ENCODE results near the gene CFAP57.
"Not testable (repeated sequence)": the region's sequence is repeated elsewhere in the genome, so short reads cannot be mapped to it uniquely, and the experiment has no call there.

Gene CFAP57

DNA sequence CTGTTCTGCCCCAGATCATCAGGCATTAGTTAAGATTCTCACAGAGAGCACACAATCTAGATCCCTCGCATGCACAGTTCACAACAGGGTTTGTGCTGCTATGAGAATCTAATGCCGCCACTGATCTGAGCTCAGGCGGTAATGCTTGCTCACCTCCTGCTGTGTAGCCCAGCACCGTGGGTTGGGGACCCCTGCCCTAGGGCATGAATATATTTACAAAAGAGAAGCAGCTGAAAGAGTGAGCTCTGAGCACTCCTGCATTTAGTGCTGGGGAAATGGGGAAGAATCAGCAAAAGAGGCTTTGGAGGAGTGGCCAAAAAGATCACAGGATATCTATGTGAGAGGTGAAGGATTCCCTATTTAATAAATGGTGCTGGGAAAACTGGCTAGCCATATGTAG is 5.6 kb downstream of the CFAP57 start:
- no peak for DNase-seq

DNA sequence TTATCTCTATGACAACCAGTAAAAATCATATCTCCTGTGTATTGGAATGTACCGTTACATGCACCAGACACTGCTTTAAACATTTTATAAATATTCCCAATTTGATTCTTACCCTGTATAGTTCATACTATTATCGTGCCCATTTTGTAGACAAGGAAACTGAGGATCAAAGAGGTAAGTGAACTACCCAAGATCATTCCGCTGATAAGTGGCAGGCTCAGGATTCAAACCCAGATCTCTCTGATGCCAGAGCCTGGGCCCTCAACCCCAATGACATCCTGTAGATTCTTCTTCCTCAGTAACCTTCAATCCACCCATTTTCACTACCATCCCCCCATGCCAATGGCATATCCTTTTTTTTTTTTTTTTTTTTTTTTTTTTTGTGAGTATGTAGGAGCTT is 12.3 kb downstream of the CFAP57 start:
- DNase-seq, result no peak

DNA sequence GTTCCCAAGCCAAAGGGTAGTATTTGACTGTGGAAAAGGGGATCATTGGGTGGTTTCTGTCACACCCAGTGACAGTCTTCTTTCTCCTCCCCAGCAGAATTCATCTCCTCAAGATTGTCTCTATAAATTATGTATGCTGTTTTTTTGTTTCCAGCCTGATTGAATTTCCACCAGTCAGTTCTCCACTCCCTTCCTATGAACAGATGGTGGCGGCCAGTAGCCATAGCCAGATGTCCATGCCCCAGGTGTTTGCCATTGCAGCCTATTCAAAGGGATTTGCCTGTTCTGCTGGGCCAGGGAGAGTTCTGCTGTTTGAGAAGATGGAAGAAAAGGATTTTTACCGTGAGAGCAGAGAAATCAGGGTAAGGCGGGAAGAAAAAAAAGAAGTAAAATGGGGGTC is 12.9 kb downstream of the CFAP57 start:
- no peak for DNase-seq

DNA sequence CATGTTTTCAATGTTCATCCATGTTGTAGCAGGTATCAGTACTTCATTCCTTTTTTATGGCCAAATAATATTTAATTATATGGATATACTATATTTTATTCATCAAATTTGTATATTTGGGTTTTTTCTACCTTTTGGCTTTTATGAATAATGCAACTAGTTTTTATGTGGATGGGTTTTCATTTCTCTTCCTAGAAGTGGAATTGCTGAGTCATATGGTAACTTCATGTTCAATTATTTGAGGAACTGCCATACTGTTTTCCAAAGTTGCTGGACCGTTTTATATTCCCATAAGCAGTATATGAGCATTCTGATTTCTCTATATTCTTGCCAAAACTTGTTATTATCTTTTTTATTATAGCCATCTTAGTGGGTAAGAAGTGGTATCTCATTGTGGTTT is 16.0 kb downstream of the CFAP57 start:
- no peak for DNase-seq

DNA sequence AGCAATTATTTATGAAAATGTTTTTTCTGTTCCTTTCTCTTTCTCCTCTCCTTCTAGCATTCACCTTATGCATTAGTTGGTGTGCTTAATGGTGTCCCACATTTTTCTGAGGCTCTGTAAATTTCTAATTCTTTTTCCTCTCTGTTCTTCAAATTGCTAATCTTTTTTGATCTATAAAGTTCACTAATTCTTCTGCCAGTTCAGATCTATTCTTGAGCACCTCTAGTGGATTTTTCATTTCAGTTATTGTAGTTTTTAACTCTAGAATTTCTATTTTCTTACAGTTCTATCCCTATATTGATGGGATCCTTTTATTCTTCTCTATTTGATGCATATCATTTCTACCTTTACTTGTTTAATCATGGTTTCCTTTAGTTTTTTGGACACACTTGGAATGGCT is 22.4 kb downstream of the CFAP57 start:
- no peak for DNase-seq

DNA sequence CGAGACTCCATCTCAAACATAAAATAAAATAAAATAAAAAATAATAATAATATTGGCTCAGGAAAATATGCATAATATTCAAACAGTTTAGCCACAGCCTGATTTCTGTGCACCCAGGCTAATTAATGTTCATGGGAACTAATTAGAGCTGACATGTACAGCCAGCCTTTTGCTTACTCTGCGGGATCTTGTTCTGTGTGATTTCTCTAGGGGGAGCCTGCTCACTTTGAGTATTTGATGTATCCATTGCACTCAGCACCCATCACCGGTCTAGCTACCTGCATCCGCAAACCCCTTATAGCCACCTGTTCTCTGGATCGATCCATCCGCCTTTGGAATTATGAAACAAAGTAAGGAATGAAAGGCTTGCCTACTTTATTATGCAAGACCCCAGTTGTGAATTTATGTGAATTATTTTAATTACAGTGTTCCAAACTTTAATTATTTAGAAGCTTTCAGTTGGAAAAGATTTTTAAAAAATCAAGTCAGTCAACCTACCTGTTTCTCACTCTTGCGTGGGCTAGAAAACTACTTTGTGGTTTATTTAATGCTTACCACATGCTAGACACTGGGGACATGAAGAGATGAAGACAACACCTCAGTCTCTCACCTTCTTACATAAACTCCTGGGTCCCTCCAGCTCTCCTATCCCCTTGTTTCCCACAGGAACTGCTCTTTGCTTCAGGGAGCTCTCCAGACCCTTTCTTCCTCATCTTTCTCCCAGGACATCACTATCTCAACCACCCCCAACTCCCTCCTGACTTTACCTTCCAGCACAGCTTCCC is 25.4 kb downstream of the CFAP57 start:
- no peak for DNase-seq

DNA sequence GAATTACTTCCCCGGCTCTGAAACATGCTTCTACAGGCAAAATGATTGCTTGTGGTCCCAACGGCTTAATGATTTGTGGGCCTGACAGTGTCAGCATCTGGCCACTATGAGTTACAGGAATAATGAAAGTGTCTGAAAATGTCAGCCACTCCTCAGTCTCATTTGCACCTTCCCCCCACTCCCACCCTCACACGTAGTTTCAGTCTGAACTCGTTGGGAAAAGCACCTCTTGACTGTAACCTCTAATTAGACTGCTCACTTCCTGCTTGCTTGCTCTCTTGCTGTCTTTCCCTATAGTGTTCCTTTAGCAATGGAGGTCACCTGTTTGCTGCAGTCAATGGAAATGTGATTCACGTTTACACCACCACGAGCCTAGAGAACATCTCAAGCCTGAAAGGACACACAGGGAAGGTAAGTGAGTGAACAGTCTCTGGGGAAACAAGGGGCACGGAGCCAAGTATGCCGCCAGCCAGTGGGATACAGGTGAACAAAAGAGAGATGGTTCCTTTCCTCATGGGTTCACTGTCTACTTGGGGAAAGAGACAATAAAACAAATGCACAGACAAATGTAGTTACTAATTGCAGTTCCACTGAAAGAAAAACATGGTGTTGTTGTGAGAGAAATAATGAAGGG is 27.1 kb downstream of the CFAP57 start:
- no peak for DNase-seq

DNA sequence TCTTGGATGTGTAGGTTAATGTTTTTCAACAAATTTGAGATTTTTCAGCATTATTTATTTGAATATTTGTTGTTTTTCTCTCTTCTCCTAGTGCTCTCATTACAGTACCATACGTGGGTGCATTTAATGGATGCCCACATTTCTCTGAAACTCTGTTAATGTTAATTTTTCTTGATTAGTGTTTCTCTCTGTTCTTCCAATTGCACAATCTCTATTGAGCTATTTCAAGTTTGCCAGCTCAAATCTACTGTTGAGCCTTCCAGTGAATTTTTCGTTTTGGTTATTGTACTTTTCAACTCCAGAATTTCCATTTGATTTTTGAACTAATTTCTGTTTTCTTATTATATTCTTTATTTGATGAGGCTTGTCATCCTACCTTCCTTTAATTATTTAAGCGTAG is 31.7 kb downstream of the CFAP57 start:
- no peak for DNase-seq

DNA sequence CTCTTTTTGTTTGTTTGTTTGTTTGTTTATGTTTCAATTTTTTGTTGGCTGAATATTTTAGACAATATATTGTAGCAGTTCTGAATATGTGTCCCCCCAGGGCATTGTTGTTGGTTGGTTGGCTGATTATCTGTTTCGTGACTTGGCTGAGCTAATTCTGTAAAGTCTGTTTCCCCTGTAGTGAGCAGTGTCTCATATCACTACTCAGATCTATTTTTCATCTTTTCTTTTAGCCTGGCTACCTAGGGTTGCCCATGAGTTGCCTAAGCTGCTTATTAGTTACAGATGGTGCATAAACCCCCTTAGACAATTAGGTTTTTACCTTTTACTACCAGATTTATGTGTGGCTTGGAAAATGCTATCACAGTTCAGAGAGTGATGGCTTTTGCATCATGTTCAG is 32.3 kb downstream of the CFAP57 start:
- DNase-seq, result no peak

DNA sequence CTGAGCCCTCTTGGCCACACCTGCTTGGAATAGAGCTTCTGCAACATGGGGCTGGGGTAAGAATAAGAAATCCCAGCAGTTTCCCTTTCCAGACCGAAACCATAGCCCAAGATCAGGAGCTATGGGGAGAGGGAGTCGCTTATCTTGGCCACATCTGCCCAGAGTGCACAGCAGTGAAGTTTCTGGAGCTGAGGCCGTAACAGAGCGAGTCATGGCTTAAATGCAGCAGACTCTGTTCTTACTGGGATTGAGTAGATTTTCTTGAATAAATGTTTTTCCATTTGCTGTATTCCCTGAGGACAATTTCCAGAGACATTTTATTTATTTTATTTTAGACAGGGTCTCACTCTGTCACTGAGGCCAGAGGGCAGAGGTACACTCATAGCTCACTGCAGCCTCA is 33.5 kb downstream of the CFAP57 start:
- DNase-seq, result no peak

DNA sequence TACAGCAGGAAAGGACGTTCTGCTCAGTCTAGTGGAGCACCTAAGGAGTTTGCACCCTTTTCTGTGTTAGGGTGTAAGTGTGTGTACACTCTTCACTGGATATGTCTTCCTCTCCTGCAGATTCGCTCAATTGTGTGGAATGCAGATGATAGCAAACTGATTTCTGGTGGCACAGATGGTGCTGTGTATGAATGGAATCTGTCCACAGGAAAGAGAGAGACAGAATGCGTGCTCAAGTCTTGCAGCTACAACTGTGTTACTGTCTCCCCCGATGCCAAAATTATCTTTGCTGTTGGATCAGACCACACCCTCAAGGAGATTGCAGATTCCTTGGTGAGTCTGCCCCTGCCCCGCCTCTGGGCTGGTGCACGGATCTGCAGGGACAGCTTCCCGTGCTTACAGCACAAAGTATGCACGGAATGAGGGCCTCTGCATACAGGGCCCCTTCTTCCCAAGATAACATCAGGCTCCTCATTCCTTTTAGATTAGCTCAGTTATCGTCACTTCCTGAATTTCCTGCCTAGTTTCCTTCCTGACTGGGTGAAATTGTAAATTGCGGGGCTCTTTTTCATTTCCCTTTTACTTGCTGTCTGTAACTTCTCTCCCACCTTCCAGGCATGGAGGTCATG is 34.6 kb downstream of the CFAP57 start:
- DNase-seq, result no peak

DNA sequence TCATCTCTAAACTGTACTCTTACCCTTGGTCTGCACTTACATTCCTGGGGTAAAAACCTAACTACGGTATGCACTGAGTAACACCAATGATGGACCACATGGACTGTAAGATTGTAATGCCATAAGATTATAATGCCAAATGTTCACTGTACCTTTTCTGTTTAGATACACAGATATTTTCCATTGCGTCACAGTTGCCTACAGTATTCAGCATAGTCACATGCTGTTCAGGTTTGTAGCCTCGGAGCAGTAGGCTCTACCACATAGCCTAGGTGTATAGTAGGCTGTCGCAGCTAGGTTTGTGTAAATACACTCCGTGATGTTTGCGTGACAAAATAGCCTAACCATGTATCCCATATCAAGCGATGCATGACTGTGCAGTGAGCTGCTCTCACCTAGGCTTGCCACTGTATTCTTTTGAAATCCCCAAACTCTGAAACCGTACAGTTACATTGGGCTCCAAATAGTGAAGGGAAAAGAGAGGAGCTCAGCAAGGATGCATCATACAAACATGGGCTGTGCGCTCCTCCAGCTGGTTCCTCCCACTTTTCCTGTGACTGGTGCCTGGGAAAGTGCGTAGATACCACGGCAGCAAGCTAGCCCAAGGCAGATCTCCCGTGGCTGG is 35.2 kb downstream of the CFAP57 start:
- no peak for DNase-seq

DNA sequence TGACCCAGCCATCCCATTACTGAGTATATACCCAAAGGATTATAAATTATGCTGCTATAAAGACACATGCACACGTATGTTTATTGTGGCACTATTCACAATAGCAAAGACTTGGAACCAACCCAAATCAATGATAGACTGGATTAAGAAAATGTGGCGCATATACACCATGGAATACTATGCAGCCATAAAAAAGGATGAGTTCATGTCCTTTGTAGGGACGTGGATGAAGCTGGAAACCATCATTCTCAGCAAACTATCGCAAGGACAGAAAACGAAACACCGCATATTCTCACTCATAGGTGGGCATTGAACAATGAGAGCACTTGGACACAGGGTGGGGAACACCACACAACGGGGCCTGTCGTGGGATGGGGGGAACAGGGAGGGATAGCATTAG is 36.1 kb downstream of the CFAP57 start:
- not testable (repeated sequence) for DNase-seq

DNA sequence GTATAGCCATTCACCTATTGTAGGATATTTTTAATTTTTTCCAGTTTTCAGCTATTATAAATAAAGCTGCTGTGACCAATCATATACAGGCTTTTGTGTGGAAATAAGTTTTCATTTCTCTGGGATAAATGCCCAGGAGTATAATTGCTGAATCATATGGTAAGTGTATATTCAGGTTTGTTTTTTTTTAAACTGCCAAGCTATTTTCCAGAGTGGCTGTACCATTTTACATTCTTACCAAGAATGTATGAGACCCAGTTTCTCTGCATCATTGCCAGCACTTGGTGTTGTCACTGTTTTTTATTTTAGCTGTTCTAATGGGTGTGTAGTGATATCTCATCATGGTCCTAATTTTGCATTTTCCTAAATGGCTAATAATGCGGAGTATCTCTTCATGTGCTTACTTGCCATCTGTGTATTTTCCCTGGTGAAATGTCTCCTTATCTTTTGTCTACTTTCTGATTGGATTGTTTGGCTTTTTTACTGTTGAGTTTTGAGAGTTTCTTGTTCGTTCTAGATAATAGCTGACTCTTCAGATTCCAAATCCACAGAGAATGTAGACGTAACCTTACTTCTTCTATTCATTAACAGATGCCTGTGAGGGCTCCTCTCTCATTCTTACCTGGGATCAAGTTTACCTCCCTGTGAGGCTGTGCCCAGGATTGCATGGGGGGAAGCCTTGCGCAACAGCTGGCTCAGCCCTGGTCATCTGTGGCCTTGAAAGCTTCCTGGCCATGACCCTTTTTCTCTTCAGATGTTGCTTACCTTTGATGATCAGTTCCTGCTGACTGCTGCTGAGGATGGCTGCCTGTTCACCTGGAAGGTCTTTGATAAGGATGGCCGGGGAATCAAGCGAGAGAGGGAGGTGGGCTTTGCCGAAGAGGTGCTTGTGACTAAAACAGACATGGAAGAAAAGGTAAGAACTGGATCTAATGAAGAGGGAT is 42.6 kb downstream of the CFAP57 start:
- DNase-seq, result no peak

DNA sequence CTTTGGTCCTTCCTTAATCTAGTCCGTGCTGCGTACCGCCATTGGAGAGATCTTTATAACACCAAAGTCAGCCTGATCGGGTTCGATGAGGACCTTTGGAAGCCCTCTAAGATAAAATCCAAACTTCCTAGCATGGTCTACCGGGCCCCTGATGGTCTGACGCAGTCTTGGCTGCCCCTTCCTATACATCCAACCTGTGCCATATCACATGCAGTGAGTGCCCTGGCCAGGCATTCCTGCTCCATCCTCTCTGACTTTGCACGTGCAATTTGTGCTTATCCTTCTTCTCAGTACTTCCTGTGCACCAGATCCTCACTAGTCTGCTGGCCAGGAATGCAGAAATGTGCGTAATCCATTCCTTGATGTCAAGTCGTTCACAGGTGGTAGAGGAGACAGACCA is 45.6 kb downstream of the CFAP57 start:
- no peak for DNase-seq

DNA sequence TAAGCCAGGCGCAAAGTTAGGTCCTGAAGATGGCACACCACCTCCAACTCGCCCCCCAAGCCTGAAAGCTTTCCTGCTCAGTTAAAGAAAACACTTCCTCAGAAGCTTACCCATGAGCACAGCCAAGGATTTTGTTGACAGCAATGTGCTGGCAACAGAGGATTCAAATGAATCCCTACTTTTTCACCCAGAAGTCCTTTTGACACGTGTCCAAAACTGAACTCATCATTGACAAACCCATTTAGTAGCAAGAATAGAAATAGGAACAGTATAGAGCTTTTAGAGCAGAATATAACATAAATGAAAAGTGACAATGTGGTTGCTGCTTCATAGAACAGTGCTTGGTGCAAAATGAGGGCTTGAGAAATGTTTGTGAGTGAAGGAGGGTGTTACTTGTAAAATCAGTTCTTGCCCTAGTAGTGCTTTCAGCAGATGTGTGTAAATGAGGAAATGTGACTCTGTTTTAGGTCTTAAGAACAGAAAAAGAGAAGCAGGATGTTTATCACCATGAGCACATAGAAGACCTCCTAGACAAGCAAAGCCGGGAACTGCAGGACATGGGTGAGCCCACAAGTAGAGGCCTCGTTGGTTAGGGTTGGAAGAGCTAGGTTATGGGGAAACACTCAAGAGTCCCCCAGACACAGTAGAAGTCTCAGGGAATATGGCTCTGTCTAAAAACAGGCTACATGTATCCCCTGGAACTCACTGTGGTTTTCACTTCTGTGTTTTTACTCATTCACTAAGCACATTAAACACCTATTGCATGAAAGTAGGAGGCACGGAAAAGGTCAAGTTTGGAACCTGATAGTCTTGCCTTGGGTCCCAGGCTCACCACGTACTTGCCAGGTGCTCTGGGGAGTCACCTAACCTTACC is 49.0 kb downstream of the CFAP57 start:
- DNase-seq, result no peak

DNA sequence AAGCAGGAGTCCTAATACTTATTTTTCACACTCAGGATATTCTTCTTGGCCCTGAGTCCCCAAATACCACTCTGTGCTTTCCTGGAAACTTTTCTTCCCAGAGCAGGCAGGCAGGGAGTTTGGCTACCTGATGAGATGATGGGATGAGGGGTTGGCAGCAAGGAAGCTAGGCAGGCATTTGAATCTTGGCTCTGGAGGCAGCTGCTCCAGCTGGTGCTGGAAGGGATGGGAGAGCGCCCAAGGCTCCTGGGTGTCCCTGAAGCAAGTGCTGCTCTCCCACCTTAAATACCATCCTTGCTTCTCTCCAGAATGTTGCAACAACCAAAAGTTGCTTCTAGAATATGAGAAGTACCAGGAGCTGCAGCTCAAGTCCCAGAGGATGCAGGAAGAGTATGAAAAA is 49.7 kb downstream of the CFAP57 start:
- no peak for DNase-seq

DNA sequence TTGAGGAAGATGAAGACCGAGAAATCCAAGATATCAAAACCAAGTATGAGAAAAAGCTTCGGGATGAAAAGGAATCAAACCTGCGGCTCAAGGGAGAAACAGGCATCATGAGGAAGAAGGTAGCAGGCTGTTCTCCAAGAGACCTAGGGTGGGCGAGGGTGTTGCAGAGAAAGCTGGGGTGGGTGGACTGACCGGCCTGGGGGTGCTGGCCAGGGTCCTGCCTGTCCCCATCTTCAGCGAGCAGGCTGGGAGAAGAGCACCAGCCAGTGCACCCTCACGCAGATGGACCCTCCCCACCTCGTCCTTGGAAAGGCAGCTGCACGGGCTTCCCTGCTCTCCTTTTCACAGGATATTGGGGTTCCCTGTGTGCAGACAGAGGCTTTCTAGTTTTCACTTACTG is 50.7 kb downstream of the CFAP57 start:
- DNase-seq, result no peak

DNA sequence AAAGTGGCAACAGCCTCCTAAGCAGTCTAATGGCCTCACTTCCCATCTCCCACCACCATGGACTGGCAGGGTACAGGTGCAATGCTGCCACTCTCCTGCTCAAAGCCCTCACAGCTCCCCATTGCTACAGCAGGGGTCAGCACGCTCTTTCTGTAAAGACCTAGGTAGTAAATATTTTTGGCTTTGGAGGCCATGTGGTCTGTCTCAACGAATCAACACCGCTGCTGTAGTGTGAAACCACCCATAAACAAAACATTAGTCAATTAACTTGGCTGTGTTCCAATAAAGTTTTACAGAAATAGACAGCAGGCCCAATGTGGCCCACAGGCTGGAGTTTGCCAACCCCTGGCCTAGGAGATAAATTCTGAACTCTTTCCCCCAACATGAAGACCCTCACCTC is 53.0 kb downstream of the CFAP57 start:
- no peak for DNase-seq

DNA sequence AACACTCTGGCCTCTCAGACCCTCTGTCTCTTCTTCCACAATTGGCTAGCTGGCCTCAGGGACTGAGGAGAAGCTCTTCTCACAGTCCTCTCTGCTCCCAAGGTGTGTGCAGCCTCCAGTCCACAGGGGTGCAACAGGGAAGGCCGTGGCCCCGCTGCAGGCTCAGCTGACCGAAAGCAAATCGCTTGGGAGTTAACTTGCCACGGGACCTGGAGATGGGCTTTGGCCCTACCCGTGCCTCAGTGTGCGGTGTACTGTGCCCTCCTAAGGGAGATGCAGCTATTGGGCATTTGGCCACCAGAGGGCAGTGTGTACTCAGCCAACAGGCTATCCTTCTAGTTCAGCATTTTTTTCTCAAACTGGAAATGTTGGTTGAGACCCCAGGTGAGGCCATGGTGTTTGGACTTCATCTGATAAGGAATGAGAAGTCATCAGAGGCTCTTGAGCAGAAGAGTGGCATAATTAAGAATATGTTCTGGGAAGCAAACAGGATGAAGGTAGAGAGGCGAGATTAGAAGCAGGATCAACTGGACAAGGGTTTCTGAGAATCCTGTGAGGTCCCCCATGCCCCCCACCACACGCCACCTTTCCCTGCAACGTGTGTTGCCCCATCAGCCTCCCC is 55.1 kb downstream of the CFAP57 start:
- peak; percentile 79 for DNase-seq
